CD4-positive, alpha-beta memory T cell (primary cell): ENCODE results near the gene RNF144A. TPM values are rescaled to one million over a fixed set of nuclear protein-coding genes. Genes with fewer than 3 reads are reported as not detected.
A peak's percentile ranks its signal among the peaks of the same experiment; 100 is the strongest.

Experiments
- CTCF ChIA-PET: fragments of 350-600 bp; sonication (Branson Sonifier 250); formaldehyde crosslinking; loops from one replicate; lab custom pipeline; 2021; ENCODE audit warnings: inconsistent platforms; ENCODE audit not compliant: partially characterized antibody; lab: Charles Lee
- POLR2A ChIA-PET: fragments of 350-600 bp; sonication (Branson Sonifier 250); formaldehyde crosslinking; loops from one replicate; lab custom pipeline; 2021; ENCODE audit not compliant: partially characterized antibody; lab: Charles Lee
- DNase-seq, 5 donors: peaks; one replicate each; pipeline versions ENCODE4 v3.0.0 to v3.0.0-alpha.2; 2020 to 2022; ENCODE audit warnings: mixed read lengths in 1 of 5
- H3K27ac ChIP-seq: one replicate; pipeline ENCODE4 v1.7.0; 2013; ENCODE audit warnings: low read depth, low read length
- H3K27me3 ChIP-seq: 2 replicates; pipeline ENCODE4 v1.7.0; 2013; ENCODE audit warnings: mild to moderate bottlenecking, low read length, moderate library complexity; ENCODE audit not compliant: insufficient read depth
- H3K36me3 ChIP-seq: 2 replicates; pipeline ENCODE4 v1.7.0; 2013; ENCODE audit warnings: mild to moderate bottlenecking, low read length, moderate library complexity; ENCODE audit not compliant: insufficient read depth
- H3K4me1 ChIP-seq: 2 replicates; pipeline ENCODE4 v1.7.0; 2013; ENCODE audit warnings: mild to moderate bottlenecking, low read length, moderate library complexity; ENCODE audit not compliant: insufficient read depth
- H3K4me3 ChIP-seq, 2 donors: one replicate each; pipeline ENCODE4 v1.7.0; 2013; ENCODE audit warnings: low read length in 2 of 2, mild to moderate bottlenecking in 1 of 2
- H3K9me3 ChIP-seq, 2 donors: one replicate each; pipeline ENCODE4 v1.7.0; 2013; ENCODE audit warnings: low read length in 2 of 2, control low read depth in 1 of 2; ENCODE audit not compliant: control insufficient read depth in 1 of 2
- H3K27ac Mint-ChIP-seq, 7 donors: one replicate each; pipeline ENCODE4 v1.8.0; 2020 to 2021; ENCODE audit warnings: mixed read lengths in 7 of 7, mild to moderate bottlenecking in 6 of 7, inconsistent platforms in 3 of 7, moderate library complexity in 3 of 7
- H3K27me3 Mint-ChIP-seq, 2 donors: one replicate each; pipeline ENCODE4 v1.8.0; 2020 to 2021; ENCODE audit warnings: mixed read lengths in 2 of 2
- H3K36me3 Mint-ChIP-seq, 2 donors: one replicate each; pipeline ENCODE4 v1.8.0; 2020 to 2021; ENCODE audit warnings: mixed read lengths in 2 of 2, inconsistent platforms in 1 of 2, mild to moderate bottlenecking in 1 of 2
- H3K4me1 Mint-ChIP-seq, 4 donors: one replicate each; pipeline ENCODE4 v1.8.0; 2020 to 2021; ENCODE audit warnings: mixed read lengths in 4 of 4, mild to moderate bottlenecking in 1 of 4
- H3K4me3 Mint-ChIP-seq, 8 donors: one replicate each; pipeline ENCODE4 v1.8.0; 2020 to 2021; ENCODE audit warnings: mixed read lengths in 8 of 8, mild to moderate bottlenecking in 7 of 8, moderate library complexity in 6 of 8, inconsistent platforms in 3 of 8
- H3K9me3 Mint-ChIP-seq, 8 donors: one replicate each; pipeline ENCODE4 v1.8.0; 2020 to 2021; ENCODE audit warnings: mixed read lengths in 8 of 8, mild to moderate bottlenecking in 5 of 8, inconsistent platforms in 3 of 8, moderate library complexity in 1 of 8
- intact Hi-C: fragments of 100-400 bp; cut with micrococcal nuclease; formaldehyde crosslinking; loops from one replicate; pipeline ENCODE4 v1.15.1; 2023
- polyA plus RNA-seq, 2 donors: library from polyadenylated mRNA; unstranded; fragments of 300-500 nt; fragmentation: Illumina TruSeq; gene quantifications; one replicate each; pipeline ENCODE4 v1.2.3, GENCODE V29; 2021
- total RNA-seq, 2 experiments: library from RNA; stranded (reverse); gene quantifications; one replicate each; pipeline ENCODE4 v1.2.3, GENCODE V29; 2021

The RNF144A gene
- total and polyA plus RNA-seq, 4 experiments from 2014 or later, result 3.9 to 41.1 (median 23.8) TPM

- H3K36me3 ChIP-seq, result peaks cover 18% of the 10 kb centered on the region
- H3K4me1 ChIP-seq, result peaks cover 12% of the 10 kb centered on the region
- H3K4me1 Mint-ChIP-seq, result peaks cover 11 to 34% (median 21%) of the 10 kb centered on the region in 4 donors
- H3K36me3 Mint-ChIP-seq, result peaks cover 45 to 61% of the 10 kb centered on the region in 2 donors
- peak overlapping the region; percentile 43 to 92 (median 85) for H3K27ac Mint-ChIP-seq
- ChIA-PET POLR2A (interaction anchor here (1.6 kb wide), 1 partner anchor 166 kb away, joined by 11 read pairs; the partner anchor contains the start of gene CMPK2), CTCF (interaction anchor here (1.2 to 5.5 kb wide), 5 partner anchors 13 to 166 kb away, joined by 3 to 46 read pairs (median 4); no protein-coding TSS in a partner anchor)
- H3K27me3 Mint-ChIP-seq, result no peaks in the 10 kb centered on the region
- no peak overlapping the region for H3K4me3 ChIP-seq
- H3K9me3 Mint-ChIP-seq, result no peaks in the 10 kb centered on the region
- H3K27ac ChIP-seq, result no peak overlapping the region
- H3K9me3 ChIP-seq, result no peaks in the 10 kb centered on the region
- intact Hi-C loops, result loop anchor here (1.0 kb wide), 1 partner anchor 134 kb away; no protein-coding TSS in a partner anchor
- no peaks in the 10 kb centered on the region for H3K27me3 ChIP-seq
- DNase-seq, result no peak
- H3K4me3 Mint-ChIP-seq, result no peak overlapping the region
Observed at GRCh38 chr2:7030810-7031209, 113.6 kb downstream of the RNF144A start.

- peak; percentile 74 to 87 (median 80) for DNase-seq
- H3K4me1 Mint-ChIP-seq, result peaks cover 11 to 34% (median 21%) of the 10 kb centered on the region in 4 donors
- Histone ChIP-seq H3K4me1 (peaks cover 12% of the 10 kb centered on the region), H3K27me3 (no peaks in the 10 kb centered on the region), H3K4me3 (no peak overlapping the region), H3K36me3 (peaks cover 27% of the 10 kb centered on the region), H3K9me3 (no peaks in the 10 kb centered on the region), H3K27ac (peak overlapping the region; percentile 15)
- POLR2A ChIA-PET, result interaction anchor here (0.6 to 1.6 kb wide), 3 partner anchors 9 to 167 kb away, joined by 3 to 11 read pairs (median 3); partner anchors contain the start of gene CMPK2
- H3K27ac Mint-ChIP-seq, result peak overlapping the region; percentile 76 to 93 (median 88)
- CTCF ChIA-PET, result interaction anchor here (0.7 to 5.5 kb wide), 10 partner anchors 12 to 206 kb away, joined by 3 to 46 read pairs (median 4); partner anchors contain the start of gene RSAD2
- intact Hi-C loops, result loop anchor here (1.0 kb wide), 1 partner anchor 134 kb away; no protein-coding TSS in a partner anchor
- H3K4me3 Mint-ChIP-seq, result peak overlapping the region in 1 of 8 donors; percentile 65
- H3K36me3 Mint-ChIP-seq, result peaks cover 46 to 60% of the 10 kb centered on the region in 2 donors
- no peaks in the 10 kb centered on the region for H3K27me3 Mint-ChIP-seq
- no peaks in the 10 kb centered on the region for H3K9me3 Mint-ChIP-seq
Observed at GRCh38 chr2:7031547-7032245, 114.5 kb downstream of the RNF144A start.

- no peak for DNase-seq
- H3K27ac ChIP-seq, result no peak overlapping the region
- ChIA-PET POLR2A (interaction anchor here (1.2 to 1.6 kb wide), 2 partner anchors 119 to 167 kb away, joined by 3 to 11 read pairs; partner anchors contain the start of gene CMPK2), CTCF (interaction anchor here (0.7 to 5.5 kb wide), 10 partner anchors 12 to 207 kb away, joined by 3 to 46 read pairs (median 4); partner anchors contain the start of gene RSAD2)
- H3K4me3 ChIP-seq, result no peak overlapping the region
- no peaks in the 10 kb centered on the region for H3K27me3 Mint-ChIP-seq
- H3K36me3 ChIP-seq, result peaks cover 22% of the 10 kb centered on the region
- H3K36me3 Mint-ChIP-seq, result peaks cover 42 to 54% of the 10 kb centered on the region in 2 donors
- no peaks in the 10 kb centered on the region for H3K27me3 ChIP-seq
- H3K27ac Mint-ChIP-seq, result peak overlapping the region in 6 of 7 donors; percentile 38 to 75 (median 66)
- intact Hi-C loops, result no loop called here
- peaks cover 0 to 1% (median 0%) of the 10 kb centered on the region in 8 donors for H3K9me3 Mint-ChIP-seq
- no peak overlapping the region for H3K4me3 Mint-ChIP-seq
- H3K4me1 ChIP-seq, result peaks cover 12% of the 10 kb centered on the region
- no peaks in the 10 kb centered on the region for H3K9me3 ChIP-seq
- peaks cover 11 to 34% (median 21%) of the 10 kb centered on the region in 4 donors for H3K4me1 Mint-ChIP-seq
Observed at GRCh38 chr2:7032371-7032770, 115.2 kb downstream of the RNF144A start.

- ChIA-PET POLR2A (no interaction called here), CTCF (interaction anchor here (0.9 to 5.5 kb wide), 6 partner anchors 11 to 136 kb away, joined by 4 to 46 read pairs (median 14); no protein-coding TSS in a partner anchor)
- H3K9me3 ChIP-seq, result no peaks in the 10 kb centered on the region
- DNase-seq, result no peak
- Mint-ChIP-seq H3K27me3 (no peaks in the 10 kb centered on the region), H3K36me3 (peaks cover 48 to 51% of the 10 kb centered on the region in 2 donors), H3K9me3 (peaks cover 0 to 1% (median 0%) of the 10 kb centered on the region in 8 donors), H3K4me3 (no peak overlapping the region), H3K27ac (peak overlapping the region in 4 of 7 donors; percentile 47 to 74 (median 62)), H3K4me1 (peaks cover 14 to 36% (median 22%) of the 10 kb centered on the region in 4 donors)
- H3K36me3 ChIP-seq, result peaks cover 20% of the 10 kb centered on the region
- peaks cover 12% of the 10 kb centered on the region for H3K4me1 ChIP-seq
- H3K4me3 ChIP-seq, result no peak overlapping the region
- intact Hi-C loops, result no loop called here
- no peak overlapping the region for H3K27ac ChIP-seq
- H3K27me3 ChIP-seq, result no peaks in the 10 kb centered on the region
Observed at GRCh38 chr2:7033136-7033960, 116.1 kb downstream of the RNF144A start.

GRCh38 chr2:7034303-7034702 lies 117.1 kb downstream of the RNF144A start:
- CTCF ChIA-PET, result interaction anchor here (0.7 to 4.0 kb wide), 5 partner anchors 10 to 212 kb away, joined by 4 to 24 read pairs (median 4); no protein-coding TSS in a partner anchor
- H3K27ac Mint-ChIP-seq, result peak overlapping the region in 4 of 7 donors; percentile 11 to 72 (median 40)

GRCh38 chr2:7035884-7036283 lies 118.7 kb downstream of the RNF144A start:
- Mint-ChIP-seq H3K9me3 (peaks cover 0 to 3% (median 0%) of the 10 kb centered on the region in 8 donors), H3K27ac (no peak overlapping the region), H3K4me1 (peaks cover 13 to 28% (median 15%) of the 10 kb centered on the region in 4 donors), H3K36me3 (peaks cover 53 to 59% of the 10 kb centered on the region in 2 donors), H3K27me3 (no peaks in the 10 kb centered on the region), H3K4me3 (no peak overlapping the region)
- Histone ChIP-seq H3K27me3 (no peaks in the 10 kb centered on the region), H3K36me3 (peaks cover 20% of the 10 kb centered on the region), H3K27ac (no peak overlapping the region), H3K4me1 (peaks cover 11% of the 10 kb centered on the region), H3K4me3 (no peak overlapping the region), H3K9me3 (no peaks in the 10 kb centered on the region)
- ChIA-PET CTCF (interaction anchor here (0.9 to 3.9 kb wide), 13 partner anchors 9 to 139 kb away, joined by 3 to 24 read pairs (median 3); no protein-coding TSS in a partner anchor), POLR2A (no interaction called here)
- intact Hi-C loops, result no loop called here
- no peak for DNase-seq

More at GRCh38 chr2:7034303-7034702, 117.1 kb downstream of the RNF144A start:
- Histone ChIP-seq H3K9me3 (no peaks in the 10 kb centered on the region), H3K27ac (no peak overlapping the region), H3K27me3 (no peaks in the 10 kb centered on the region), H3K4me3 (no peak overlapping the region), H3K36me3 (peaks cover 20% of the 10 kb centered on the region), H3K4me1 (peaks cover 12% of the 10 kb centered on the region)
- POLR2A ChIA-PET, result no interaction called here
- H3K4me3 Mint-ChIP-seq, result no peak overlapping the region
- intact Hi-C loops, result no loop called here
- H3K36me3 Mint-ChIP-seq, result peaks cover 50 to 53% of the 10 kb centered on the region in 2 donors
- no peaks in the 10 kb centered on the region for H3K27me3 Mint-ChIP-seq
- H3K4me1 Mint-ChIP-seq, result peaks cover 14 to 34% (median 20%) of the 10 kb centered on the region in 4 donors
- DNase-seq, result no peak
- H3K9me3 Mint-ChIP-seq, result peaks cover 0 to 3% (median 0%) of the 10 kb centered on the region in 8 donors
